ELF-1 (cell line): Measurements from ENCODE around the gene PCDH9.

Experiments used
- DNase-seq: peaks from one replicate; pipeline ENCODE4 v3.0.0-alpha.2; 2016; ENCODE audit warnings: low read depth, low spot score

Gene PCDH9

GRCh38 chr13:66530686-66531085 lies 699.5 kb downstream of the PCDH9 start:
- DNase-seq = no peak

DNA sequence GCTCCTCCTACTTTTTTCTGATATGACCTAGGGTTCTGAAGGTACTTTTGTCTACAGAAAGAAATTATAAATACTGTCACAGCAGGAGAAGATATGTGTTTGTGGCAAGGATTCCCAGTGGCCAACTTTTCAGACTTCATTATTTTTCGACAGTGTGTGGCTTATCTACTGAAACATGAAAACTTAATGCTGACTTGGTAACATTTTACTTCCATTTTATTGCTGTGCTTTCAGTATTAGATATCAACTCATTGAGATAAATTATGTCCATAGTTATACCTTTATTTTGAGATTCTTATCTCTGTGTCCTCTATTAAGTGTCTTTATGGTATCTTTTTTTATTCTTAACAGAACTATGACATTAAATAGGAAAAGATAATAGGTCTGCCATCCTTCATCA lies 700.0 kb downstream of the PCDH9 start:
- no peak for DNase-seq

GRCh38 chr13:66528944-66529576 lies 701.1 kb downstream of the PCDH9 start:
- no peak for DNase-seq

- no peak for DNase-seq
Observed at GRCh38 chr13:66528180-66528579, 702.0 kb downstream of the PCDH9 start.

DNA sequence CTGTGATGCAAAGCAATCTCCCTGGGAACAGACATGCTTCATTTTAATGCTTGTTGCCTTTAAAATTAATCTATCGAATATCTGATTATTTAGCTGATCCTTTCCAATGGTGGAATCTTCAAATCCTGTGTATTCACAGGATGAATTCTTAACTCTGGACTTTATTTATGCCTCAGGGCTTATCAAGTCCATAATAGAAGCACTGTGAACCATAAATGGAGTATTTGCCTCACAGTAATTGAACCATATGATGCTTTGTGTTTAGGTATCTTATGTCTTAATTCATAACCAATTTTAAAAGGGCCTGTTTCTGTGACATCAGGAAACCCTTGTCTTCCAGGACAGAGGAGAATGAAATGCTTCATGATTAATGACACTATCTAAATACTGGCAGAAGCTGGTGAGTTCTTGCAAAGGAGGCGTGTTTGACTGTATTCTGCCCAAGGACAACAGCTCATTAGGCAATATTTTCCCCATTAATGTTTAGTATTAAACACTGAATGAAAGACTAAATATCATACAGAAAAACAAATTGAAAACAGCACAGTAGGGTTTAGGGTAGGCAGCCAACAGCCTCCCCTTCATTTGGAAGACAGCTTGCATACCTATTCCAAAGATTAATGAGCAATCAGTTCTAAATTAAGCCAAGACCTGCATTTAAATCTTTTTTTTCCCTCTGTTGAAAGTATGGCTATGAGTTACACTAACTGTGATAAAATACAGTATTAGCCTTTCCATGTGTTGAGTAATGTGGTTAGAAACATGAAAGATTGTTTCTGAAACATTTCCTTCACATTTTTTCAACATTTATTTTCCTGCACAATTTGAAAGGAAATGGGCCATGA lies 709.4 kb downstream of the PCDH9 start:
- no peak for DNase-seq

DNA sequence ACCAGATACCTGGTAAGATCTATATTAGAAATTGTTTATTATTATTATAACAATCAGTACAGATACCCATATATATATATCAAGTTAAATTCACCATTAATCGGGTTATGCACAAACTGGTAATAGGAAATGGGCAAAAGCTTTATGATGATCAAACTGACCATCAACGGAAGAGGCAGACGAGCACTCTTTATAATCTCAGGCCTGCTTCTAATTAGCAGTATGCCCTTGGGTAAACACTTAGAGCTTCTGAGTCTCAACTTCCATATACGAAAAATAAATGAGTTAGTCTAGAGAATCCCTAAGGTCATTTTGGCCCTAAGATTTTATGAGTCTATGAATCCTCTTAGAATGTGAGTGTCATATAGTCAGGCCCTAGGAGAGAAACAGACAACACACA lies 710.9 kb downstream of the PCDH9 start:
- DNase-seq = no peak

DNA sequence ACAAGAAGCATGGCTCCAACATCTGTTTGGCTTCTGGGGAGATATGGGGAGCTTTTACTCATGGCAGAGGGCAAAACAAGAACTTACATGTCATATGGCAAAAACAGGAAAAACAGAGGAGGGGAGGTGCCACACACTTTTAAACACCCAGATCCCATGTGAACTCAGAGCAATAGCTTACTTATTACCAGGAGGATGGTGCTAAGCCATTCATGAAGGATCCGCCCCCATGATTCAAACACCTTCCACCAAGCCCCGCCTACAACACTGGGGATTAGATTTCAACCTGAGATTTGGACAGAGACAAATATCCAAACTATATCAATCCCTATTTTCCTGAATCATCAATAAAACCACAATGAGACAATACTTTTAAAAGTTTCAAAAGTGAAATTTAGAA lies 712.1 kb downstream of the PCDH9 start:
- DNase-seq = no peak

- no peak for DNase-seq
Observed at GRCh38 chr13:66513728-66514127, 716.4 kb downstream of the PCDH9 start.

- no peak for DNase-seq
Observed at GRCh38 chr13:66509175-66509574, 721.0 kb downstream of the PCDH9 start.

DNA sequence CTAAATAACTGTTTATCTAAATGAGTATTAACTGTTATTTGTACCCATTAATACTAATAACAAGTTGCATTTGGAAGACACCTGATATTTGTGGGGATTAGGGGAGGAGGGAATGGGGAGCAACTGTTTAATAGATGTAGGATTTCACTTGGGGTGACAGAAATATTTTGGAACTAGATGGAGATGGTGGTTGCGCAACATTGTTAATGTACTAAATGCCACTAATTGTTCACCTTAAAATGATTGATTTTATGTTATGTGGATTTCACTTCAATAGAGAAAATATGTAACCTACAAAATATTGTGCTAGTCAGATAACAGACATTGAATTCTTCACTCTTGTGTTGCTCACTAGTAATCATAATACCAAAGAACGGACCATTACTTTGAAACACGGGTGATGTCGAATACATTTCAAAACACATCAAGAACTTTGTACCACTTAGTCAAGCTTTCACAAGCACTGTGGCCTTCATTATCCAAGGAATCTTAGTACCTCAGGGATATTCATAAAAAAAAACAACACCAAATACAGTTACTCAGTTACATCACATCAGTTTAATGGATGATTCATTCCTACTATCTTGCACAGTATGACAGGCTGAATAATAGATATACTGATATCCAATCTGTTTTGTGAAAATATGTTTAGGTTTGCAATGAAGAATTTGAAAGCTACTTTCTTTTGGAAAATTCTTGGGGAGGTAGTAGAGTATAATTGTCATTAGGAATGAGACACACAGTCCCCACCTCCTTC lies 721.8 kb downstream of the PCDH9 start:
- no peak for DNase-seq

DNA sequence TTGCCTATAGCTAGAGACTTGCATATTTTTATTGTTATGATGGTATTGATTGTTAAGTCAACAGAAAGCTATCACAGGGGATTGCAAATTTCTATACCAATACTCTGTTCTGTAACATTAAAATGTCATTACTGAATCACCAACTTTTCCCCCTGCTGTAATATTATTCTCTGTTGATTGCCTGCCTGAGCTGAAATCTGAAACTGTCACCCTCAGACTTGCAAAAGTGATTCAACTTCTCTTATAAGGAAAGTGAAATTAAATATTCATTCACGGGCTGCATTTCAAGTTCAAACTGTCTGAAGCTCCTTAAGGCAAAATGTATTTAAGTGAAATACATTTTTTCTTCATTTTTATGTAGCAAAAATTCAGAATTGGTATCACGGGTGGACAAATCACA lies 723.2 kb downstream of the PCDH9 start:
- DNase-seq = no peak

DNA sequence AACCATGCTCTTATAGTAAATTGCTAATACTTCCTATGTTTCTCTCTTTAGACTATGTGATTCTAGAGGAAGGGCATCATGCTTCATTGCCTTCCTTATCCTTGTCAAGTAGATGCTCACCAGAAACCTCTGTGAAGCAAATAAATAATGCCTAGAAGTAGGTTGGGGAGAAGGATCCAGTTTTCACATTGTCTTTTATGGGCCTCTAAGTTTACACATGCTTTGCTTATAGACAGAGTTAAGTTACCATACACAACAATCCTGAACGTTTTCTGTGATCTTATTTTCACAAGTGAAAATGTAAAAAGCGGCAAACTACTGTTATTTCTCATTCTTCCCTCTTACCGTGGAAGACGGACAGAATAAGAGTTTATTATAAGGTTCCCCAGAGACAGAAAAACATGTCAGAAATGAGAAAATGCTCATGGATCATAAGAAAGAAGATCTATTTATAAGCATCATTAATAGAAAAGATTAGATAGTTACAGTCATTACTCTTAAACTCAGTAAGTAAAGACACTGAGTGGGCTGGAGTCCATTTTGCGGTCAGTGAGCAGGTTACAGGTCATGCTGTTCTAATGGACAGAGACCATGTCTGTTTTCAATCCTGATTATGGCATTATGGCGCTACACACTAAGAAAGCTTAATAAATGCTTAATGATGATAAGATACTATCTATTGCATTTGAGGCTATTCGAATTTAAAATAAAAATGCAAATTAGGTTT lies 723.9 kb downstream of the PCDH9 start:
- DNase-seq = no peak

DNA sequence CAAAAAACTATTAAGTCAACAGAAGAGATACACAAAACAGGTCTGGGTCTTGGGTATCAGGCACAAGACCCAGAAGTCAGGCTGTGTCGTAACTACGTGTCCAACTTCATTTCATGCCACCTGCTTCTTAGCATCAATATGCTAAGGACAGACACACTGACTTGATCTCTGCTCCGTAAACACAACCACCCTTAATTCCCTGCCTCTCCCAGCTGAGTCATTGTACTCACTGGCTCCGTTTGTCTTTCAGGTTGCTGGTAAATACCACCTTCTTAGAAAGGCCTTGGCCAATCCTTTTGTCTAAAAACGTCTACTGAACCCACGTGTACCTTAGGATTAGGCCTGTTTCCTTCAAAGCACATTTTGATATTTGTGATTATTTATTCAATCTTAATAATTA lies 726.2 kb downstream of the PCDH9 start:
- peak; percentile 13 for DNase-seq

DNA sequence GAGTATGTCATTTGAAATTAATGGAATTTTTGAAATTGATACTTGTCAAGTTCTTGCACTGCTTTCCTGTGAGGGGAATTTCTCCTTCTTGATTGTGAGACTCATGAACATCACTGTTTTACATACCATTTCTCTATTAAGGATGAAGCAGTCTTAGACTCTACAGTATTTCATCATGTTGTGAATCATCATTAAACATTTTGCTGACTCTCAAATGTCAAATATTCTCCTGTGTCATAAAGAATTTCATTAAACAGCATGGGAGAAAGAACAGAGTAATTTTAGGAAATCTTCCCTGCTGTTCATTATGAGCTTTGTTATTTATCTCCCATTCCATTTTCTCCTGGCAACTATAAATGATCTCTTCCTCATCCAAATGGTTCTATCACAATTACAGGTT lies 729.0 kb downstream of the PCDH9 start:
- no peak for DNase-seq

GRCh38 chr13:66492479-66492878 lies 737.7 kb downstream of the PCDH9 start:
- DNase-seq = peak; percentile 7

- no peak for DNase-seq
Observed at GRCh38 chr13:66491251-66491650, 738.9 kb downstream of the PCDH9 start.

GRCh38 chr13:66489586-66489985 lies 740.5 kb downstream of the PCDH9 start:
- no peak for DNase-seq

DNA sequence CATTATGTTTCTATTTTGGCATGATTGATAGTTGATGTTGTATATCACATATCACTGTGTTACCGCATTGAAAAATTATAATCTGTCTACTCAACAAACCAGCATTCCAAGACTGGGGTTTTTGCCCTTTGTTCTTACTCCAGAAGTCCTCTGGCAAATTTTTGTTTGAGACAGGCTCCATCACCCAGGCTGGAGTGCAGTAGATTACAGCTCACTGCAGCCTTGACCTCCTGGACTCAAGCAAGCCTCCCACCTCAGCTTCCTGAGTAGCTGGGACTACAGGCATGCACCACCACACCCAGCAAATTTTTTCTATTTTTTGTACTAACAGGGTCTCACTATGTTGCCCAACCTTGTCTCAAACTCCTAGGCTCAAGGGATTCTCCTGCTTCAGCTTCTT lies 741.0 kb downstream of the PCDH9 start:
- no peak for DNase-seq

- DNase-seq = no peak
Observed at GRCh38 chr13:66483712-66484111, 746.4 kb downstream of the PCDH9 start.

- no peak for DNase-seq
Observed at GRCh38 chr13:66482836-66483235, 747.3 kb downstream of the PCDH9 start.

- DNase-seq = no peak
Observed at GRCh38 chr13:66477816-66478215, 752.3 kb downstream of the PCDH9 start.

- no peak for DNase-seq
Observed at GRCh38 chr13:66475061-66475460, 755.1 kb downstream of the PCDH9 start.
